Immature natural killer cell (primary cell): ENCODE results near the gene PHLDA1. TPM values are rescaled to one million over a fixed set of nuclear protein-coding genes. Genes with fewer than 3 reads are reported as not detected.

Experiments
- DNase-seq, 3 donors: peaks; one replicate each; pipeline ENCODE4 v3.0.0; 2022; ENCODE audit warnings: mixed read lengths in 1 of 3
- H3K27ac Mint-ChIP-seq, 6 donors: one replicate each; pipeline ENCODE4 v1.8.0; 2020; ENCODE audit warnings: mixed read lengths in 6 of 6, mild to moderate bottlenecking in 5 of 6, inconsistent platforms in 4 of 6, moderate library complexity in 3 of 6
- H3K27me3 Mint-ChIP-seq, 3 donors: one replicate each; pipeline ENCODE4 v1.8.0; 2020 to 2021; ENCODE audit warnings: low read depth in 3 of 3, mild to moderate bottlenecking in 3 of 3, mixed read lengths in 3 of 3, moderate library complexity in 3 of 3, inconsistent platforms in 1 of 3
- H3K36me3 Mint-ChIP-seq, 3 donors: one replicate each; pipeline ENCODE4 v1.8.0; 2020; ENCODE audit warnings: mixed read lengths in 3 of 3, inconsistent platforms in 2 of 3, mild to moderate bottlenecking in 2 of 3
- H3K4me1 Mint-ChIP-seq, 2 donors: one replicate each; pipeline ENCODE4 v1.8.0; 2020; ENCODE audit warnings: inconsistent platforms in 2 of 2, mild to moderate bottlenecking in 2 of 2, mixed read lengths in 2 of 2, moderate library complexity in 1 of 2
- H3K4me3 Mint-ChIP-seq, 5 donors: one replicate each; pipeline ENCODE4 v1.8.0; 2020; ENCODE audit warnings: mild to moderate bottlenecking in 5 of 5, mixed read lengths in 5 of 5, inconsistent platforms in 3 of 5, moderate library complexity in 3 of 5
- H3K9me3 Mint-ChIP-seq, 6 donors: one replicate each; pipeline ENCODE4 v1.8.0; 2020; ENCODE audit warnings: mild to moderate bottlenecking in 6 of 6, mixed read lengths in 6 of 6, inconsistent platforms in 4 of 6, moderate library complexity in 3 of 6
- polyA plus RNA-seq, 3 donors: library from polyadenylated mRNA; unstranded; fragments of 300-500 nt; fragmentation: Illumina TruSeq; gene quantifications; one replicate each; pipeline ENCODE4 v1.2.3, GENCODE V29; 2021

PHLDA1 gene
- polyA plus RNA-seq, 3 donors from 2014 or later, result 0.59 to 1.4 (median 0.92) TPM

DNA sequence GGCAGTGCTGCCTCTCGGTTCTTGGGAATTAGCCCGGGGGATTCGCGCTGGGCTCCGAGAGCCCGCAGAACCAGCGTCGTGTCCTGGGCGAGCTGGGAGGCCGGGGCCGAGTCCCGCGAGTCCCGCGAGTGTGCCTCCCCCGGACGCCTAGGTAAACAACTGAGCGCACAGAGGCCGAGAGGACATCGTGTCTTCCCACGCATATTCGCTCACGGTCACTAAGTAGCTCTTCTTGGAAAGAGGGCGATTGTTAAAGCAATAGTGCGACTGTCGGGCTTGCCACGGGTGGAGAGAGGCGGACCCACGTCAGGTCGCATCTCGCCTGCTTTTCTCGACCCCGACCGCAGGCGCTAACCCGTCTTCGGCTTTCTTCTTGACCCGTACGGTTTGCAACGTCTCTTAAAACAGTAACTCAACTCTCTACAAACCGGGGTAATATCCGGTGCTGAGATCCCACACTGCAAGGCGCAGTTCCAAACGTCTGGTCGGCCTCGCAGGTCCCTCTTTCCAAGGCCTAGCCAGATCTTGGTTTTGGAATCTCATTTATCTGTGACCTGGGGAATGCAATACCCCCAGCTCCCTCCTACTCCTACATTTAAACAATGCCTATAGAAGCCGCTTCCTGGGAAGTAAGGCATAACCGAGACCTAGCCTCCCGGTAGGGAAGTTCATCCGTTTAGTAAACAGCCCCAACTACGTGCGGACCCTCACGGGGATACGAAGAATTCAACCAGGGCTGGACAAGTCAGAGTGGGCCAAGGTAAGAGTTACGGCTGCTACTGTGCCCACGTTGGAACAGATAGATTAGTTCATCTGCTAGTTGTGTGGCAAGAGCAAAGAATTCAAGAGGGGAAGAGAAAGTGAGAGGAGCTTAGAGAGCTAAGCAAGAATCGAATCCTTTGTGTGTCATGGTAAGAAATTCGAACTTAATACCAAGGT lies 736 bp upstream of the PHLDA1 start:
- DNase-seq, result peak; percentile 68 to 75 (median 73)
- peaks cover 14 to 23% (median 16%) of the 10 kb centered on the region in 3 donors for H3K27me3 Mint-ChIP-seq
- H3K4me1 Mint-ChIP-seq, result peaks cover 25 to 37% of the 10 kb centered on the region in 2 donors
- H3K4me3 Mint-ChIP-seq, result peak overlapping the region; percentile 88 to 95 (median 90)
- H3K36me3 Mint-ChIP-seq, result no peaks in the 10 kb centered on the region
- no peaks in the 10 kb centered on the region for H3K9me3 Mint-ChIP-seq
- peak overlapping the region; percentile 89 to 98 (median 94) for H3K27ac Mint-ChIP-seq

DNA sequence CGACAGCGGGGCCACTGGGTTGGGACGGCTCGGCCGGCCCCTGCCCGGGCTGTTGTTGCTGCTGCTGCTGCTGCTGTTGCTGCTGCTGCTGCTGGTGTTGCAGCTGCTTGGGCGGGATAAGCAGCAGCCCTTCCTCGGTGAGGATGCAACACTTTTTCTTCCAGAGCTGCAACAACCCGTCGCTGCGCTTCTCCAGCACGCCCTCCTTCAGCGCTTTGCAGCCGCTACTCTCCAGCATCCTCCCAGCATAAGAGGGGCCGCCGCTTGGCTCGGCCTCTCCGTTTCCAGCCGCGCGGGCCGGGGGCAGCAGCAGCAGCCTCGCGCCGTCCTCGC lies 529 bp downstream of the PHLDA1 start:
- Mint-ChIP-seq H3K9me3 (no peaks in the 10 kb centered on the region), H3K27ac (peak overlapping the region in 5 of 6 donors; percentile 67 to 99 (median 89)), H3K27me3 (peaks cover 14 to 23% (median 16%) of the 10 kb centered on the region in 3 donors), H3K36me3 (no peaks in the 10 kb centered on the region), H3K4me1 (peaks cover 24 to 33% of the 10 kb centered on the region in 2 donors), H3K4me3 (peak overlapping the region; percentile 88 to 95 (median 90))
- no peak for DNase-seq

DNA sequence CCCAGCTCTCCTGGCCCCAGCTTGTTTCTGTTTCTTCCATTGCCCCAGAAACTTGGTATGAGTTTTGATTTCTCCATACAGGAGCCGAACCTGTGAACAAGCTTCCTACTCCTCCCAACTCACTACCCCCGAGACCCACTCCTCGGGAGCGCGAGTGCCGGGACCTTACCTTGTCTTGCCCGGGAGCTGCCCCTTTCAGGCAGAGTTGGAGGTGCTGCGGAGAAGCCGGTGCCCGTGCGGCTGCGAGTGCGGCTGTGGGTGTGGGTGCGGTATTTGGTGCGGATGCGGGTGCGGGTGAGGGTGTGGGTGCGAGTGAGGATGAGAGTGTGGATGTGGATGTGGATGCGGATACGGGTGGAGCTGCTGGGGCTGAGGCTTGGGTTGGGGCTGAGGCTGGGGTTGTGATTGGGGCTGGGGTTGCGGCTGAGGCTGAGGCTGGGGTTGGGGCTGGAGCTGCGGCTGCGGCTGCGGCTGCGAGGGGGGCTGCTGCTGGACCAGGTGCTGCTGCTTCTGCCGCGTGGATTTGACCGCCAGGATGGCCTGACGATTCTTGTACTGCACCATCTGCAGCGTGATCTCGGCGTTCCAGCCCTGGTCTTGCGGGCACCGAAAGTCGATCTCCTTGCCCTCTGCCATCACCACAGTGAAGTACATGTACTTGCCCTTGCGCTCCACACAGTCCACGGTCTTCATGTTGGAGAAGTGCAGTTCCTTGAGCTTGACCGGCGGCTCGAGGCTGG lies 1.1 kb downstream of the PHLDA1 start:
- Mint-ChIP-seq H3K27ac (peak overlapping the region; percentile 67 to 99 (median 90)), H3K9me3 (no peaks in the 10 kb centered on the region), H3K4me3 (peak overlapping the region; percentile 88 to 95 (median 90)), H3K27me3 (peaks cover 16 to 23% (median 16%) of the 10 kb centered on the region in 3 donors), H3K36me3 (no peaks in the 10 kb centered on the region), H3K4me1 (peaks cover 24 to 33% of the 10 kb centered on the region in 2 donors)
- peak; percentile 66 to 71 (median 68) for DNase-seq

DNA sequence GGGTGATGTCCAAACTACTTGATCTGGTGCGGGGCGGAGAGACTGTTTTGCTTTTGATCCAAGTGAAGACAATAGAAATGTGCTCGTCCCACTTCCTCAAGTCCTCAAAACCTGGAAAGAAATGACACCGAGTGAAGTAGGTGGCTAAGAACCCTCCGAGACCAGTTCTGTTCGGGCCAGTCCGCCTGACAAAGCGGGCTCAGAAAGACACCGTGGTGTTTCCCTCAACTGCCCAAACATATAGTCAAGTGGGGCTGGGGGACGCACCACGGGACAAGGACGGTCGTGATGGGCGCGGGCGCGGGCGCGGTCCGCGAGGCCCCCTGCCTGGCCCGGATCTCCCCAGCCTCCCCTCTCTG lies 1.6 kb downstream of the PHLDA1 start:
- peaks cover 16 to 23% (median 17%) of the 10 kb centered on the region in 3 donors for H3K27me3 Mint-ChIP-seq
- H3K36me3 Mint-ChIP-seq, result no peaks in the 10 kb centered on the region
- no peaks in the 10 kb centered on the region for H3K9me3 Mint-ChIP-seq
- DNase-seq, result peak in 1 of 3 donors; percentile 37
- peaks cover 24 to 33% of the 10 kb centered on the region in 2 donors for H3K4me1 Mint-ChIP-seq
- peak overlapping the region; percentile 88 to 95 (median 90) for H3K4me3 Mint-ChIP-seq
- peak overlapping the region; percentile 23 to 99 (median 64) for H3K27ac Mint-ChIP-seq

GRCh38 chr12:76028571-76029277 lies 2.9 kb downstream of the PHLDA1 start:
- Mint-ChIP-seq H3K4me3 (peak overlapping the region in 2 of 5 donors; percentile 14 to 18), H3K36me3 (no peaks in the 10 kb centered on the region), H3K4me1 (peaks cover 24 to 33% of the 10 kb centered on the region in 2 donors), H3K27ac (peak overlapping the region; percentile 12 to 94 (median 58)), H3K27me3 (peaks cover 16 to 23% (median 17%) of the 10 kb centered on the region in 3 donors), H3K9me3 (no peaks in the 10 kb centered on the region)
- no peak for DNase-seq

- H3K9me3 Mint-ChIP-seq, result no peaks in the 10 kb centered on the region
- H3K27me3 Mint-ChIP-seq, result peaks cover 11 to 16% (median 12%) of the 10 kb centered on the region in 3 donors
- no peak overlapping the region for H3K4me3 Mint-ChIP-seq
- H3K36me3 Mint-ChIP-seq, result no peaks in the 10 kb centered on the region
- no peak for DNase-seq
- peaks cover 17 to 27% of the 10 kb centered on the region in 2 donors for H3K4me1 Mint-ChIP-seq
- H3K27ac Mint-ChIP-seq, result peak overlapping the region in 2 of 6 donors; percentile 47 to 61
Observed at GRCh38 chr12:76026643-76027063, 4.9 kb downstream of the PHLDA1 start.

GRCh38 chr12:76025601-76026575 lies 5.7 kb downstream of the PHLDA1 start:
- H3K9me3 Mint-ChIP-seq, result no peaks in the 10 kb centered on the region
- H3K27ac Mint-ChIP-seq, result peak overlapping the region in 2 of 6 donors; percentile 20 to 53
- peaks cover 7 to 15% (median 14%) of the 10 kb centered on the region in 3 donors for H3K27me3 Mint-ChIP-seq
- peaks cover 21 to 33% of the 10 kb centered on the region in 2 donors for H3K4me1 Mint-ChIP-seq
- no peak for DNase-seq
- no peaks in the 10 kb centered on the region for H3K36me3 Mint-ChIP-seq
- no peak overlapping the region for H3K4me3 Mint-ChIP-seq

DNA sequence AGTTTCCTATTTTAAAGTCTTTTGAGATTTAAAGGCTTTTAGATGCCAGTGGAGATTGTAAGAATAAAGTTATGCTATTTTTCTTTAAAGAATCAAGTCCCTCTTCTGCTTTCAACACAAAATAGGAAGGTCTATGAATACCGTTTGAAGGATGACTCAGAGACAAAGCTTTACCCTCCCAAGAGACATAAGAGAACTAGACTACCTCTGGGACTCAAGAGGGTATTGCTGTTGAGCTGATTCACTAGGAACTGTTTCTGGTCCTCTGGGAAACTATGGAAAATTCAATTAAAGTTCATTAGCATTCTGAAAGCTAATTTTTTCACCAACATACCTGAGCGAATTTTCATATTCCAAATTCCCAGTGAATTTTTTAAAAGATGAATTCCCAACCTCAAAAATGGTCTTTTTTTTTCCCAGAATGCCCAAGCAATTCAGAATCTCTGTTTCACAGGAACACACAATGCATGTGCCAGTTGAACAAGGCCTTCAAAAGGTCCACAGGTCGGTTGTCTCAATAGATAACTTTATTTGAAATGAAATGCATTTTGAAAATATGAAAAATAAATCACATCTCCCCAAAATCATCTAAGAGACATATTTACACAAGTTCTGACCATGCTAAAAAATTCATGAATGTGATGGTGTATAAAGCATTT lies 6.5 kb downstream of the PHLDA1 start:
- Mint-ChIP-seq H3K36me3 (no peaks in the 10 kb centered on the region), H3K4me1 (peaks cover 22 to 33% of the 10 kb centered on the region in 2 donors), H3K27me3 (peaks cover 4 to 16% (median 14%) of the 10 kb centered on the region in 3 donors), H3K9me3 (no peaks in the 10 kb centered on the region), H3K4me3 (no peak overlapping the region), H3K27ac (peak overlapping the region in 2 of 6 donors; percentile 20 to 53)
- no peak for DNase-seq

DNA sequence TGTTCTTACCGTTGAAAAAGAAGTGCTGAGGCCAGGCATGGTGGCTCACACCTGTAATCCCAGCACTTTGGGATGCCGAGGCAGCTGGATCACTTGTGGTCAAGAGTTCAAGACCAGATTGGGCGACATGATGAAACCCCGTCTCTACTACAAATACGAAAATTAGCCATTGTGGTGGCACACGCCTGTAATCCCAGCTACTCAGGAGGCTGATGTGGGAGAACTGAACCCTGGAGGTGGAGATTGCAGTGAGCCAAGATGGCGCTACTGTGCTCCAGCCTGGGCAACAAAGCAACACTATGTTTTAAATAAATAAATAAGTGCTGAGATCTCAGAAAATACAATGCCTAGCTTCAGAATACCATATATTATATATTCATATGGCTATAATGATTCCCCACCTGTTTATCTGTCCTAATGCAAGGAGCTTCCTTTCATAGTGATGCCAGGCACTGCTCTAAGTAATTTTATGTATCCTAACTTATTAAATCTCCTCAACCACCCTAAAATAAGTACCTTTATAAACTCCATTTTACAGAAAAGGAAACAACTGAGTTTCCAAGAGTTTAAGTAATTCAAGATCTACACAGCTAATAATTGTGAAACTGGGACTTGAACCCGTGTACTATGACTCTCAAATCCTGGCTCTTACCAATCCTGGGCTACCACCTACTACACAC lies 7.3 kb downstream of the PHLDA1 start:
- Mint-ChIP-seq H3K27ac (peak overlapping the region in 1 of 6 donors; percentile 41), H3K36me3 (no peaks in the 10 kb centered on the region), H3K9me3 (no peaks in the 10 kb centered on the region), H3K4me1 (peaks cover 25 to 33% of the 10 kb centered on the region in 2 donors), H3K4me3 (no peak overlapping the region), H3K27me3 (peaks cover 7 to 21% (median 13%) of the 10 kb centered on the region in 3 donors)
- DNase-seq, result no peak

DNA sequence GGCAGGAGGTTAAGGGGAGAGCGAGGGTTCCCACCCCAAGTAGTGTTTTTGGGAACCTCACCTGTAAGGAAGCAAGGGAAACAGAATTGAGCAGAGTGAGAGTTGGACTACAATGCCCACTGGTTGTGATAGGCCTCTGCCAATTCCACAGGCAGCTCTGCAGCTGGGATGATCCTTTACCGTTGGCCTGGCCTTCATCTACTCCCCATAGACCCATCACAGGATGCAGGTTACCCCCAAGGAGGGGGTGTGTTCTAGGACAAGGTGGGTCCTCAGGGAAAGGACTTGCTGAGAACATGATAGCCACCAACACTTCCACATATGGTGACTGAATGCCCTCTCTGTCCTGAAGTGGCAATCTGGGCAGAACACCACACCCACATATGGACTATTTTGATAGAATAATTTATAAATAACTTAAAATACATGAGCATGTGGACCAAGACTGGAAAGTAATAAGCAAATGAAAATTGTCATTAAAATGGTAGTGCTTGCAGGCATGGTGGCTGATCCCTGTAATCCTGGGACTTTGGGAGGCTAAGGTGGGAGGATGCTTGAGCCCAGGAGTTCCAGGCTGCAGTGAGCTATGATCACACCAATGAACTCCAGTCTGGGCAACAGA lies 8.4 kb downstream of the PHLDA1 start:
- Mint-ChIP-seq H3K27me3 (peaks cover 8 to 21% (median 17%) of the 10 kb centered on the region in 3 donors), H3K9me3 (no peaks in the 10 kb centered on the region), H3K36me3 (no peaks in the 10 kb centered on the region), H3K4me1 (peaks cover 32 to 43% of the 10 kb centered on the region in 2 donors), H3K27ac (peak overlapping the region in 5 of 6 donors; percentile 2 to 86 (median 59)), H3K4me3 (no peak overlapping the region)
- no peak for DNase-seq

DNA sequence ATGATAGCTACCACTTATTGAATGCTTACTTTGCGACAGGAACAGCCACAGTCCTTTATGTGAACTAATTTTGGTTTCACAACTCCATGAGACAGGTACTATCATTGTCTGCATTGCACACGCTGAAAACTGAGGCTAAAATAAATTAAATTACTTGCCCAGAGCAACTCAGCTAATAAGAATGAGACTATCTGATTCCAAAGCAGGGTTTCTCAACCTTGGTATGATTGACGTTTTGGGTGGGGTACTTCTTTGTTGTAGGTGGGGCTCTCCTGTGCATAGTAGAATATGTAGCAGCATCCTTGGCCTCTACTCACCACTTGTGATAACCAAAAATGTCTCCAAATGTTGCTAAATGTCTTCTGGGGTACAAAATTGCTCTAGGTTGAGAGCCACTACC lies 9.1 kb downstream of the PHLDA1 start:
- Mint-ChIP-seq H3K27ac (peak overlapping the region; percentile 2 to 86 (median 62)), H3K27me3 (peaks cover 8 to 21% (median 17%) of the 10 kb centered on the region in 3 donors), H3K4me3 (peak overlapping the region in 1 of 5 donors; percentile 12), H3K4me1 (peaks cover 32 to 43% of the 10 kb centered on the region in 2 donors), H3K36me3 (no peaks in the 10 kb centered on the region), H3K9me3 (no peaks in the 10 kb centered on the region)
- no peak for DNase-seq
